GM21786 (cell line): Measurements from ENCODE around the gene SGMS1.

Source experiments
- ATAC-seq: cut with Tn5 transposase; IDR thresholded peaks from one replicate; pipeline ENCODE4 v1.9.1; 2021; ENCODE audit not compliant: unreplicated experiment

SGMS1 gene

DNA sequence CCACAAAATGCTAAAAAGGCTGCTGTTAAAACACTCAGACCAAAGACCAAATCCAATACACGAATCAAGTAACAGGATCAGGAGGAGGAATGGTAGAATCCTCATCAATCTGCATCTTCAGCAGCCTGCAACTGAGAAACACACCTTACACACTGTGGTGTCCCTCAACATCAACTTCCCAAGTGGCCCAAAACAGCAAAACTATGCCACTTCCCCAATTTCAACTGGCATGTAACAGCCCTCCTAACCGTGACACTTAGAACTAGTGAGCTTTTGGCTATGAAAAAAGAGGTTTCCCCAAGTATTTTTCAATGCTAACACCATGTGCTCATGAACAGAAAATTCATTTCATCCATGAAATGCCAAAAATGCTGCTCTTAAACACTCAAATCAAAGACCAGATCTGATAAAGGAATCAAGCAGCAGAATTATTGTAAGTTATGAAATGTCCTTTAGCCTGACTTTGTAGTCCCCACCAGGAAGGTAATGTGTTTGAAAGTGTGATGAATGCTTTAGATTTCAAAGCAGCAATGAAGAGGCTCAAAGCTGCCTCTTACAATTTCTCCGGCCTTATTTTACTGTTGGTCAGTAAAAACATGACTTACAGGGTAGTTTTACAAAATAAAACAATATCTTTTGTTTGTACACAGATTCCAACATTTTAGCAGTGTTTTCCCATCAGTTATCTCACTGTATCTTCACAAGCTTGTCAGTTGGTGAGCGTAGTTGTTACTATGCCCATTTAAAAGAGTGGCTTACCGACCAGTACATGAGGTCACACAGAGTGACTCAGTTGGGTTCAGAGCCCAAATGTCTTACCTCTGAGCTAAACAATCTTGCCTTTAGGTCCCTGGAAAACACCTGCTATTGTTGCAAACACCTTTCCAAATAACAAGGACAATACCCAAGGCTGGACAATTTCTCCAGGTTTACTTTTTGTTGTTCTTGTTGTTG is 306.8 kb downstream of the SGMS1 start:
- ATAC-seq: no peak

GRCh38 chr10:50316174-50316573 is 307.6 kb downstream of the SGMS1 start:
- no peak for ATAC-seq

DNA sequence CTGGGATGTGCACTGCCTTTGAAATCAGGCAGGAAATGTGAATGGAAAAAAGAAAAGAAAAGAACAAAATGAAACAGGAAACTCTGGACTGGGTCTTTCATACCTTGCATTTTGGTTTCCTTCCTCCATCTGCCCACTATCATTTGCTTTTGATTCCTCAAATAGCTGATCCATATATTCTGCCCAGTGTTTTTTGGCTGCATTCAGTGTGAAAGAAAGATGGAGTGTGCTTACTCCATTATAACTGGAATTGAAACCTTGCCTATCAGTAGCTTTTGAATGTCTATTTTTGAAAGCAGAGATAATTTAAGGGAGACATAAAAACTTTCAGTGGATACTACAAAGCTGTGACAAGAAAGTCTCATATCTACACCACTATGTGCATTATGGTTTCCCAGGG is 308.3 kb downstream of the SGMS1 start:
- no peak for ATAC-seq

DNA sequence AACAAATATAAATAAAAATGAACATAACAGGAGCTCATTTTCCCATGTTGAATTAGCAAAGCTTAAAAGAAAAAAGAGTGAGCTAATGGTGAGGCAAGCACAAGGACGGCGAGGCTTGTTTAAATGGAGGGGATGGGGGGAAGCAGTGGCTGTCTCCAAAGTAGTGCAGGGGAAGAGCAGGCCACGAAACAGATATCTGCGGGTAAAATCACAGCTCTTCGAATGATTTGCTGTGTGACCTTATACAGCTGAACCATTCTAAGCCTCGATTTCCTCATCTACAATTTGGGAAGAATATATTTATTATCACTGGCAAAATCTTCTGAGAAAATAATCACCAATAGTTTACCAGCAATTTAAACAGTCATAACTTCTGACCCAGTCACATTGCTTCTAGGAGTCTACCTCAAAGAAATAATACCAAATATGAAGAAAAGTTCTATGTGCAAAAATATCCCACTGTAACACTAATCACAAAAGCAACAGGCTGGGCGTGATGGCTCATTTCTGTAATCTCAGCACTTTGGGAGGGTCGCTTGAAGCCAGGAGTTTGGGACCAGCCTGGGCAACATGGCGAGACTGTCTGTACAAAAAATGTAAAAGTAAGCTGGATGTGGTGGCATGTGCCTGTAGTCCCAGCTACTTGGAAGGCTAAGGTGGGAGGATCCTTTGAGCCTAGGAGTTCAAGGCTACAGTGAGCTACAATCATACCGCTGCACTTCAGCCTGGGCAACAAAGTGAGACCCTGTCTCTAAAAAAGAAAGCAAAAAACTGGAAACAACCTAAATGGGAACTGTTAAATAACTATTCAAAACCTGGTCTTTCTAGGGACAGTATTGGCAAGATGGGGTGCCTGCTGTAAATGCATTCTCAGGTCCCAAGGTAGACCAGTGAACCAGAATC is 309.3 kb downstream of the SGMS1 start:
- ATAC-seq: no peak

DNA sequence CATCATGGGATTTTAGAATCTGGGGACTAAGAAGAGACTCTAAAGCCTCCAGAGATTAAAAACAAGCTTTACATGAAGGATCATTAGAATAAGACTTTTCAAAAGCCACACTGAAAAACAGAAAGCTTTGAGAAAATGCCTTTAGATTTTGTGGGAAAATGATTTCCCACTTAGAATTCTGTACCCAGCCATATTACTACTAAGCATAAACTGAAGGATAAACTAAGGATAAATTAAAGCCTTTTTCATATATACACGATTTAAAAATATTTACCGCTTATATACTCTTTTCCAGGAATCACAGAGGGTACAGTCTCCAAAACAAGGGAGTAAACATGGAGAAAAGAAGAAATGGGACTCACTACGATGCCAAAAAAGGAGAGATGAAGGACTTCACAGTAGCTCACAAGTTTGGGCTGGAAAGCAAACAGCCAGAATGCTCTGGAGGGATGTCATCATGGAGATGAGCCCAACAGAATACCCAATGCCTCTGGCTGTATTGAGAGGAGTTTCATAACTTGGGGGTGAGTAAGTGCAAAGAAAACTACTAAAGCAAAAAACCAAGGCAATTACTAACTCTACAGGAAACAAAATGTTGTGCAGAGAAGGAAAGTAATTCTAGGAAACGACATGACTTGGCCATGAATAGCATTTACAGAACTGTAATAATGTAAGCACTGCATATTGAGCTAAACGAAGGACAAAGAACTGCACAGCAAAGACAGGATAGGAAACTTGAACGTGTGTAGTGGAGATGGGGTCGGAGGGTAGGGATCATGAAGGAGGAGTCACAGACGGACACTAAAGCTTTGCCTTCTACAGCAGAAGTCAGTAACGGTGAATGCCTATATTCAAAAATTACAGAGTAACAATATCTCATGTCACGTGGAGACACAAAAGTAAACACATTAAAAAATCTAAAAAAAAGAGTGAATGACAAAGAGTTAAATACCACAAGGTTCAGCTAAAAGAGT is 311.0 kb downstream of the SGMS1 start:
- ATAC-seq: no peak

DNA sequence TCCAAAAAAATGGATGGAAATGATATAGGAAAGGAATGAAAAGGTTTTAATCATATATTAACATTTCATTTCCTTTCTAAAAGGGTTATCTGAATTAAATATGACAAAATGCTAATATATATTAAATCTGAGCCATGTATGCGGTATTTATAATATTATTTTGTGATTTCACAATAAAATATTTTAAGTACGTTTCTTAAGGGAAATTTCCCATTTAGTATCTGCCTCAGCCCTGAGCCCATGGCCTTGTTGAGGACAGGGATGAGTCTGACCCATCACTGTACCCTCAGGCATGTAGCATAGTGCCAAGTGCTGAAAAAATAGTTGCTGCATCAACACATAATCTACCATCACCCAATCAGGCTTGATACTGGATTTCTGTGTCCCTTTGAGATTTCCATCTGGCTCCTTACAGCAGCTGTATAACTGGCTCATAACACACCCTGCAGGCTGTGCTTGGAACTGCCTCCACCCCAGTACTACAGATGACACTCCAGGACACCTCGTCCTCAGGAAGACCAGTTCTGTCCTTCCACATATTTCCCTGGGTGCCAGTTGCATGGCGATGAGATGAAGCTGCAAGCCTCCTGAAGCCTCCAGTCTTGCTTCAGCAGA is 313.1 kb downstream of the SGMS1 start:
- ATAC-seq: no peak

DNA sequence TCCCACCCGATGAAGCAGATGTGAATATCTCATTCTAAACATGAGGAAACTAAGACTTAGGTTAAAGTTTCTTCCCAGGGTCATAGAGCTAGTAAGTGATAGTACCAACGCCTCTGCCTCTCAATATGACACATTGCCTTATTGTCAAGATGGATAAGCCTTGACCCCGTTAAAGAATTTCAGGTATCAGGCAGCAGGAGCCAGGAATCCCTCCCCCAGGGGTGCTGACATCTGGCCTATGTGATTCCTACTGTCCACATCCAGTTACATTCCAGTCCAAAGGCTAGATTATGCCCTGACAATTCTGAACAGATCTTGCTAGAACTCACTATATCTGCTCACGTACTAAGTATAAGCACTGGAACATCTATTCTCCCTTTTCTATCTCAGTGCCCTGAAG is 314.4 kb downstream of the SGMS1 start:
- no peak for ATAC-seq

- ATAC-seq: no peak
These were observed 319.1 kb downstream of the SGMS1 start for GRCh38 chr10:50304660-50305059.

DNA sequence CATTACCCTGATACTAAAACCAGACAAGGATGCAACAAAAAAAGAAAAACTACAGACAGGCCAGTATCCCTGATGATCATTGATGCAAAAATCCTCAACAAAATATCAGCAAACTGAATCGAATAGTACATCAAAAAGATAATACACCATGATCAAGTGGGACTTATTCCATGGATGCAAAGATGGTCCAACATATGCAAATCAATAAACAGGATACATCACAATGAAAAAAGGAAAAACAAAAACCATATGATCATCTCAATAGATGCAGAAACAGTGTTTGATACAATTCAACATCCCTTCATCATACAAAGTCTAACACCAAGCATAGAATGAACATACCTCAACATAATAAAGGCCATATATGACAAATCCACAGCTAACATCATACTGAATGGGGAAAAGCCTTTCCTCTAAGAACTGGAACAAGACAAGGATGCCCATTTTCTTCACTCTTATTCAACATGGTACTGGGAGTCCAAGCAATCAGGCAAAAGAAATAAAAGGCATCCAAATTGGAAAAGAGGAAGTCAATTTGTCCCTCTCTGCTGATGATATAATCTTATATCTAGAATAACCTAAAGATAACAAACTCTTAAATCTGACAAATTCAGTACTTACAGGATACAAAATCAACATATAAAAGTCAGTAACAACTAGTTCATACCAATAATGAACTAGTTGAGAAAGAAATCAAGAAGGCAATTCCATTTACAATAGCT is 323.6 kb downstream of the SGMS1 start:
- ATAC-seq: no peak

DNA sequence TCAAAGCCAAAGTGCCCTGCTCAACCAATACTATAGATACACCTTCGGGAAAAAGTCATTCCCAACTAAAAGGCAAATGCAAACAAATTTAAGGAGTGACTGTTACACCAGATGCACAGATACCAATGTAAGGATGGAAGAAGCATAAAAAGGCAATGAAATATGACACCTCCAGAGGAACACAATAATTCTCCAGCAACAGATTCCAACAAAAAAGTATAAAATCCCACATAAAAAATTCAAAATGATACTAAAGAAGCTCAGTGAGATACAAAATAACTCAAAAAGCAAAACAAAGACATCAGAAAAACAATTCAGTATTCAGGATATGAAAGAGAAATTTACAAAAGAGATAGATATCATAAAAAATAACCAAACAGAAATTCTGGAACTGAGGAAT is 328.4 kb downstream of the SGMS1 start:
- ATAC-seq: no peak

DNA sequence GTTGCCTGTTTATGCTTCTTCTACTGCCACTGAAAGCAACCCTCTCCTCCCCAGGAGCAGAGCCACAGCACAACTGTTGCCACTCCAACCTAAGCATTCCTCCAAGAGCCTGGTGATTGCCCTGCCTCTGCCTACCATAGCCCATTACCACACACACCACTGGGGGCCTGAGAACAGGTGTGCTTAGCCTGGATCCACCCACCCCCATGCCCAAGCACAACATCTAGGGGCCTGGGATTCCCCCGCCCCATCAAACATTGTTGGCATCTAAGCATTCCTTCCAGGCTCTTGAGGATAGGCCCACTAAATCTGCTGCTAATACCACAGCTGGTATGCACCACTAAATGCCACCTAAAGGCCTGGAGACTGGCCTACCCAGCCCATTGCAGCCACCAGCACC is 329.2 kb downstream of the SGMS1 start:
- no peak for ATAC-seq

GRCh38 chr10:50293513-50294313 is 330.0 kb downstream of the SGMS1 start:
- ATAC-seq: no peak

DNA sequence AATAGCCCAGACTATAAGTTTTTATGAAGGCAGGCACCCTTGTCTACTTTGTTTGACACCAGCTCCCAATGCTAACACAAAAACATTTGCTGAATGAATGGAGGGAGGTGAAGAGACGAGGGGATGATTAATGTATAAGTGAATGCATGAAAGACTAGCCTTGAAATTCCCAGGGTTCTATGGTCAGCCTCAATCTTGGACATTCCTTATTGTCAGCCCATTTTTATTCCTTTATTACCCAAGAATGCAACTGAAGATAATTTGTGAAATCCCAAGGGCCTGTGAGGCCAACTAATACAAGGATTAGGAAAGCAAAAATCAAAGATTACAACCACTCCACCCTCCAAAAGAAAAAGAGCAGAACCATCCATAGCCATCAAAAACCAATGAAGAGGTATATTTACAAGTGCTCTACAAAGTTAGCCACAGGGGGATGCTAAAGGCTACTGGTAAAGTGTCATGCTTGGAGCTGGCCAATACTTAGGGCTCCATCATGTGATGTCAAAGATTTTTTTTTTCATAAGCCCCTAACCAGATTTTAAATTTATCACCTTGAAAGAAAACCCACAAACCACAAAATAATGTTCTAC is 332.4 kb downstream of the SGMS1 start:
- no peak for ATAC-seq

DNA sequence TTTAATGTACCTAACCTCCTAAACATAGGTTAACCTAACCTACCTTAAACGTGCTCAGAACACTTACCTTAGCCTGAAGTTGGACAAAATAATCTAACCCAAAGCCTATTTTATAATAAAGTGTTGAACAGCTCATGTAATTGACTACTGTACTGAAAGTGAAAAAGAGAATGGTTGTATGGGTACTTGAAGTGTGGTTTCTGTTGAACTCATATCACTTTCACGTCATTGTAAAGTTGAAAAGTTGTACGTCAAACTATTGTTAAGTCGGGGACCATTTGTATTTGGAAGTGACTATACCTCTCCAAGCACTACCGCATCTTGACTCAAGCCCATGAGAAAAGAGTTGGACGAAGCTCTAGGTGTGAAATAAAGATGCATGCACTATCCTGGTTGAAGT is 334.6 kb downstream of the SGMS1 start:
- no peak for ATAC-seq

DNA sequence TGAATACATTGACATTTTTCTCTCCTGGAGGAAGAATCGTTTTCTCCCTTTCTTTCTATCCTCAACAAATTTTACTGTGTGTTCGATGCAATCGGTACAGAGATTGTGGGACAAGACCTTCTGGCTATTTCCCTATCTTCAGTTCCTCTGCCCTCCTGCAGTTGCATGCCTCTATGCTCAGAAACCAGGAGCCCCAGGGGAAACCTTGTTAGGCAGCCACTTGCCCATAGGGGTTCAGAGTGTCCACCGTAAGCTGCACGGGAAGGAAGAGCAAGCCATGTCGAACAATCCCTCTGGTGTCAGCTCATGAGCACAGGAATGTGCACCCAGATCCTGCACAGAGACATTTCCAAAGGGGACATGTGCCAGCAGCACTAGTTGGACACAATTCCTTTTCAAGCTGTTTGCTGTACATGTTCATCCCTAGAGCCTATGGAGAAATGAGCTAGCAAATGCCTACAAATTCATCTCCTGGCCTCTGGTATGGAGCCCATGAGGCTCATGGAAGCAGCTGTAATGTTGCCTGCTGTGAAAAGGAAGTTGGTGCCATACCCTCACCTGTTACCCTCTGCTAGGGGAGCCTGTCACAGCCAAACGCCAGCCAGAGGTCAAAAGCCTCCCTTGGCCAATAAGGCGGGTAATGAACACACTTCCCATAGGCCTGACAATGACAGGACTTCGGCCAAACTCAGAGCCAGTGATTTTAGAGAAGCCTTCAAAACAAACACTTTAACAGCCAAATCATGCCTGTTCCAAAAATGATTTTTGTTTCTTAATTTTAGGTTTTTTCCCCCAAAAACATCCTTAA is 336.6 kb downstream of the SGMS1 start:
- ATAC-seq: no peak

GRCh38 chr10:50286517-50286916 is 337.2 kb downstream of the SGMS1 start:
- ATAC-seq: no peak

DNA sequence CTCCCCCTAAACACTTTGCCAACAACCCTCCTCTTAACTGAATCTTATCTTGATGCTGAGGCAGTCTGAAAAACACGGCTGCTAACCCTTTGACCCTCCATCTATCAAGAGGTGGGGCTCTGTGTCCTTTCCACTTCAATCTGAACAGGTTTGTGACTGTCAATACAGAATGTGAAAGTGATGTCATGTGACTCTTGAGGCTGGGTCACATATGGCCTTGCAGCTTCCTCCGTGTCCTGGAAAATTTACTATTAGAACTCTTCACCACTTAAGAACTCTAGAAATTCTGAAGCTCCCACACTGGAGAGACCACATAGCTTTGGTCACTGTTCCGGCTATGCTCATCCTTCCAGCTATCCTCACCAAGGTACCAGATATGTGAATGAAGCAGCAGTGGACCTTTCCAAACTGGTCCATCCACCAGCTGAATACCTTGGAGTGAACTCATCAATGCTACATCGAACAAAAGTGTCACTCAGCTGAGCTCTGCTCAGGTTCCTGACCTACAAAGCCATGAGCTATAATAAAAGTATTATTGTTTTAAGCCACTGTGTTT is 341.7 kb downstream of the SGMS1 start:
- ATAC-seq: no peak
